Stimulated activated CD8-positive, alpha-beta memory T cell treated with anti-CD3 and anti-CD28 coated beads, Interleukin-4, amount 100 ng/mL, for 24 hours (primary cell): ENCODE data around the gene SMIM24.
"Not testable (repeated sequence)": the region's sequence is repeated elsewhere in the genome, so short reads cannot be mapped to it uniquely, and the experiment has no call there.

ENCODE experiments used
- DNase-seq: peaks from one replicate; pipeline ENCODE4 v3.0.0-alpha.2; 2020; ENCODE audit warnings: low read depth

The SMIM24 gene

GRCh38 chr19:3433313-3433712 lies 47.0 kb downstream of the SMIM24 start:
- no peak for DNase-seq

- no peak for DNase-seq
These were observed 48.4 kb downstream of the SMIM24 start for GRCh38 chr19:3431760-3432397.

- DNase-seq: not testable (repeated sequence)
These were observed 50.0 kb downstream of the SMIM24 start for GRCh38 chr19:3430366-3430680.

- DNase-seq: no peak
These were observed 53.9 kb downstream of the SMIM24 start for GRCh38 chr19:3426433-3426832.
